Cerebellar nuclear complex (tissue), 1 donor: Measurements from ENCODE around the gene ZNF738.

ENCODE experiments used
- DNase-seq, 2 experiments: peaks; one replicate each; lab custom pipeline; 2025; lab: John Stamatoyannopoulos, UW

Gene ZNF738

GRCh38 chr19:21423057-21424041 lies 64.5 kb downstream of the ZNF738 start:
- DNase-seq, result no peak
